GM12878 (cell line): ENCODE results near the gene SEPTIN5. TPM values are rescaled to one million over a fixed set of nuclear protein-coding genes. Genes with fewer than 3 reads are reported as not detected.

ENCODE experiments used
- ATAC-seq: fragments of 200-7000 bp; cut with Tn5 transposase; 3 replicates; pipeline ENCODE4 v1.9.1; 2020; ENCODE audit warnings: mild to moderate bottlenecking, moderate library complexity
- BruUV-seq: library from RNA; stranded (reverse); fragments of 400-500 nt; replicated peaks from 2 replicates; lab custom pipeline; 2021; lab: Mats Ljungman, UMichigan
- CTCF ChIA-PET: fragments of 300-600 bp; sonication (Branson Sonifier 250); formaldehyde crosslinking; extraction: SDS; loops from one replicate; lab custom pipeline; 2021; ENCODE audit warnings: inconsistent platforms; lab: Yijun Ruan, JAX
- POLR2A ChIA-PET: fragments of 350-600 bp; formaldehyde crosslinking; extraction: SDS; loops from one replicate; lab custom pipeline; 2021; ENCODE audit warnings: inconsistent platforms; lab: Charles Lee
- RAD21 ChIA-PET: fragments of 300-600 bp; sonication (Branson Sonifier 250); formaldehyde crosslinking; loops from one replicate; lab custom pipeline; 2023; ENCODE audit warnings: antibody characterized with exemption; ENCODE audit not compliant: unreplicated experiment; lab: Charles Lee
- SMC1A ChIA-PET: fragments of 300-600 bp; sonication (Branson Sonifier 250); formaldehyde crosslinking; loops from one replicate; lab custom pipeline; 2023; ENCODE audit not compliant: unreplicated experiment, uncharacterized antibody; lab: Charles Lee
- DNase-seq: peaks from one replicate; pipeline ENCODE4 v3.0.0-alpha.2; 2011; ENCODE audit warnings: low read depth, low spot score
- FAIRE-seq: peaks from 3 replicates; lab custom pipeline; 2011; peaks lifted over from hg19 to GRCh38; lab: Jason Lieb, UNC
- H2AFZ ChIP-seq: 2 replicates; pipeline ENCODE4 v1.6.0; 2011; ENCODE audit warnings: low read depth, low read length, control low read depth; ENCODE audit not compliant: control insufficient read depth
- H3K27ac ChIP-seq: 2 replicates; pipeline ENCODE4 v1.5.1; 2011; ENCODE audit warnings: control low read depth; ENCODE audit not compliant: control insufficient read depth, insufficient read depth
- H3K27me3 ChIP-seq, 2 experiments: replicated peaks in 1 of 2; 2 replicates each; pipeline versions ENCODE4 v1.6.0 to v1.6.1; 2011; ENCODE audit warnings: low read length in 1 of 2; ENCODE audit not compliant: control insufficient read depth in 2 of 2, insufficient read depth in 2 of 2
- H3K36me3 ChIP-seq, 2 experiments: 2 replicates each; pipeline ENCODE4 v1.5.1; 2011; ENCODE audit warnings: low read length in 1 of 2; ENCODE audit not compliant: control insufficient read depth in 2 of 2, insufficient read depth in 2 of 2
- H3K4me1 ChIP-seq: 2 replicates; pipeline ENCODE4 v1.6.1; 2011; ENCODE audit warnings: mild to moderate bottlenecking, low read length, moderate library complexity, mixed read lengths; ENCODE audit not compliant: control insufficient read depth, insufficient read depth
- H3K4me2 ChIP-seq: 2 replicates; pipeline ENCODE4 v1.6.0; 2011; ENCODE audit warnings: control low read depth; ENCODE audit not compliant: control insufficient read depth, insufficient read depth
- H3K4me3 ChIP-seq: fragments of 200-600 bp; sonication (generic); 2 replicates; pipeline ENCODE4 v1.5.1; 2016
- H3K79me2 ChIP-seq: 2 replicates; pipeline ENCODE4 v1.6.0; 2011; ENCODE audit warnings: low read length; ENCODE audit not compliant: control insufficient read depth, insufficient read depth
- H3K9ac ChIP-seq: 2 replicates; pipeline ENCODE4 v1.8.0; 2011; ENCODE audit warnings: low read length, control low read depth, mixed read lengths; ENCODE audit not compliant: control insufficient read depth, insufficient read depth
- H3K9me3 ChIP-seq: replicated peaks from 3 replicates; pipeline ENCODE4 v1.5.1; 2011; ENCODE audit warnings: mild to moderate bottlenecking, low read length; ENCODE audit not compliant: control insufficient read depth, insufficient read depth
- H4K20me1 ChIP-seq: 2 replicates; pipeline ENCODE4 v1.6.0; 2011; ENCODE audit not compliant: control insufficient read depth, insufficient read depth
- CREB1 ChIP-seq: IDR thresholded peaks from 2 replicates; pipeline ENCODE4 v1.6.1; 2012; ENCODE audit warnings: low read depth, mild to moderate bottlenecking, inconsistent platforms
- CTCF ChIP-seq, 3 experiments: IDR thresholded peaks in 2 of 3; conservative IDR thresholded peaks in 1 of 3; 2 replicates each; pipeline ENCODE4 v1.5.1; 2011; ENCODE audit warnings: low read depth in 3 of 3, low read length in 3 of 3, mild to moderate bottlenecking in 3 of 3, control low read depth in 2 of 3, moderate library complexity in 2 of 3, inconsistent platforms in 1 of 3, mixed read lengths in 1 of 3; ENCODE audit not compliant: control insufficient read depth in 2 of 3, insufficient read depth in 1 of 3; ENCODE audit errors: extremely low read depth in 1 of 3
- E4F1 ChIP-seq: fragments of 450-650 bp; IDR thresholded peaks from 2 replicates; pipeline ENCODE4 v1.6.1; 2018; ENCODE audit warnings: borderline replicate concordance, mild to moderate bottlenecking; ENCODE audit not compliant: partially characterized antibody
- EGR1 ChIP-seq, 2 experiments: IDR thresholded peaks; 1 replicate in 1 of 2; 2 replicates in 1 of 2; pipeline ENCODE4 v1.6.1; 2011 to 2012; ENCODE audit warnings: low read depth in 2 of 2, low read length in 2 of 2, borderline replicate concordance in 1 of 2, mild to moderate bottlenecking in 1 of 2, moderate library complexity in 1 of 2
- ETV6 ChIP-seq, 2 experiments: fragments of 450-650 bp in 1 of 2; IDR thresholded peaks in 1 of 2; conservative IDR thresholded peaks in 1 of 2; 2 replicates each; pipeline ENCODE4 v1.6.1; 2014; ENCODE audit warnings: antibody characterized with exemption in 1 of 2, borderline replicate concordance in 1 of 2, low read depth in 1 of 2, mild to moderate bottlenecking in 1 of 2, moderate library complexity in 1 of 2
- HSF1 ChIP-seq: fragments of 150-350 bp; IDR thresholded peaks from 2 replicates; pipeline ENCODE4 v1.6.1; 2014; ENCODE audit warnings: mild to moderate bottlenecking, low read depth, low read length
- JUNB ChIP-seq: IDR thresholded peaks from 2 replicates; pipeline ENCODE4 v1.6.1; 2016; ENCODE audit warnings: antibody characterized with exemption, mild to moderate bottlenecking
- NFXL1 ChIP-seq: fragments of 450-650 bp; IDR thresholded peaks from 2 replicates; pipeline ENCODE4 v1.6.1; 2017; ENCODE audit warnings: antibody characterized with exemption, mild to moderate bottlenecking, borderline replicate concordance
- NFYB ChIP-seq: IDR thresholded peaks from 2 replicates; pipeline ENCODE4 v1.6.1; 2011; ENCODE audit warnings: low read depth, mild to moderate bottlenecking, low read length, improper control_type of control experiment, moderate library complexity; ENCODE audit not compliant: insufficient read depth
- PAX8 ChIP-seq: fragments of 450-650 bp; IDR thresholded peaks from 2 replicates; pipeline ENCODE4 v1.6.1; 2017; ENCODE audit warnings: mild to moderate bottlenecking, moderate library complexity
- PML ChIP-seq: IDR thresholded peaks from 2 replicates; pipeline ENCODE4 v1.6.1; 2012; ENCODE audit warnings: low read length, inconsistent platforms
- SIN3A ChIP-seq: IDR thresholded peaks from 2 replicates; pipeline ENCODE4 v1.6.1; 2012; ENCODE audit warnings: low read depth, low read length, improper control_type of control experiment
- SMAD5 ChIP-seq: IDR thresholded peaks from 2 replicates; pipeline ENCODE4 v1.6.1; 2016; ENCODE audit warnings: antibody characterized with exemption, low read depth
- SMC3 ChIP-seq: IDR thresholded peaks from 2 replicates; pipeline ENCODE4 v1.6.1; 2011; ENCODE audit warnings: low read length, improper control_type of control experiment, borderline replicate concordance
- SP1 ChIP-seq: IDR thresholded peaks from one replicate; pipeline ENCODE4 v1.6.1; 2011; ENCODE audit warnings: low read depth, low read length
- SREBF2 ChIP-seq: IDR thresholded peaks from 2 replicates; pipeline ENCODE4 v1.6.1; 2012; ENCODE audit warnings: mild to moderate bottlenecking, low read length
- WGBS: methylation state at CpG from one replicate; pipeline ENCODE4 v1.1.6; 2016; ENCODE audit warnings: low lambda C conversion rate; ENCODE audit not compliant: insufficient replicate concordance, insufficient coverage; ENCODE audit errors: missing lambda C conversion rate; 5-methylcytosine and 5-hydroxymethylcytosine counted together
- in situ Hi-C: fragments of 300-500 bp; cut with MboI; formaldehyde crosslinking; loops from 9 replicates; pipeline ENCODE4 v1.14.3; 2018; ENCODE audit warnings: mixed read lengths
- intact Hi-C: fragments of 100-400 bp; cut with micrococcal nuclease; formaldehyde crosslinking; loops from one replicate; pipeline ENCODE4 v1.14.2; 2022; ENCODE audit not compliant: unreplicated experiment
- polyA plus RNA-seq, 11 experiments: library from polyadenylated mRNA; depleted of rRNA in 4 of 11; unstranded in 6 of 11; stranded (reverse) in 5 of 11; fragments of >200 nt; fragmentation: Nextera tagmentation in 4 of 11; fragmentation: Illumina TruSeq in 1 of 11; extraction: Ambion mirVana in 4 of 11; extraction: Trizol in 1 of 11; gene quantifications; 1 replicate in 1 of 11; 2 replicates in 10 of 11; pipeline versions ENCODE4 v1.2.1 to v1.2.3, GENCODE V29; 2011 to 2016; ENCODE audit warnings: inconsistent platforms in 2 of 11, missing spikeins in 2 of 11, low read depth in 1 of 11
- total RNA-seq, 4 experiments: library from RNA; depleted of rRNA in 3 of 4; stranded (reverse); fragments of >200 nt in 3 of 4; fragmentation: Illumina TruSeq in 1 of 4; extraction: Trizol in 1 of 4; gene quantifications; 2 replicates each; pipeline versions ENCODE4 v1.2.1 to v1.2.3, GENCODE V29; 2013 to 2021

SEPTIN5 gene
- total and polyA plus RNA-seq, 10 of the 15 experiments (the other 5 are each of a cell fraction or from before 2014, with no cell fraction given) = 0.13 to 1.1 (median 0.34) TPM; not detected in 5

- Histone ChIP-seq H2AFZ (no peak overlapping the region), H3K4me3 (no peak overlapping the region), H3K27ac (no peak overlapping the region), H3K4me2 (no peak overlapping the region), H3K27me3 (peaks cover 12 to 16% of the 10 kb centered on the region in 2 experiments), H3K9me3 (no peaks in the 10 kb centered on the region), H3K4me1 (no peaks in the 10 kb centered on the region), H3K79me2 (no peaks in the 10 kb centered on the region), H4K20me1 (no peaks in the 10 kb centered on the region), H3K9ac (no peak overlapping the region), H3K36me3 (no peaks in the 10 kb centered on the region)
- BruUV-seq = no TSS peak
- no peak for FAIRE-seq
- DNase-seq = no peak
- CTCF ChIA-PET = no interaction called here
- TF ChIP-seq PML (no peak), SIN3A (no peak), PAX8 (no peak), ETV6 (conservative IDR thresholded peaks at IDR 0.05 in 1 of 2, IDR thresholded peaks at IDR 0.05 in 1 of 2; ENCODE audit: borderline replicate concordance in 1 of 2, low read depth in 1 of 2) (no peak), EGR1 (IDR thresholded peaks at IDR 0.05; ENCODE audit: borderline replicate concordance in 1 of 2, low read depth in 2 of 2, low read length in 2 of 2) (no peak), HSF1 (no peak), JUNB (no peak), SP1 (no peak), NFYB (no peak), CREB1 (no peak), NFXL1 (no peak), SREBF2 (no peak), SMAD5 (no peak), SMC3 (no peak), CTCF (IDR thresholded peaks at IDR 0.05 in 2 of 3, conservative IDR thresholded peaks at IDR 0.05 in 1 of 3; ENCODE audit: control insufficient read depth in 2 of 3, extremely low read depth in 1 of 3, insufficient read depth in 1 of 3, low read depth in 3 of 3, low read length in 3 of 3) (no peak), E4F1 (no peak)
- in situ Hi-C loops (no loop called here), intact Hi-C loops (no loop called here)
- no peak for ATAC-seq
- POLR2A ChIA-PET = no interaction called here
- SMC1A ChIA-PET = interaction anchor here (0.8 kb wide), 1 partner anchor 33 kb away, joined by 3 read pairs; no protein-coding TSS in a partner anchor
- RAD21 ChIA-PET = interaction anchor here (1.1 kb wide), 1 partner anchor 13 kb away, joined by 3 read pairs; no protein-coding TSS in a partner anchor
- WGBS = 75% methylated on average over 34 of the region's 34 CpGs
Measured at GRCh38 chr22:19762568-19763457, 48.5 kb downstream of the SEPTIN5 start.
